ENCODE results near the gene NLRC5.

DNA sequence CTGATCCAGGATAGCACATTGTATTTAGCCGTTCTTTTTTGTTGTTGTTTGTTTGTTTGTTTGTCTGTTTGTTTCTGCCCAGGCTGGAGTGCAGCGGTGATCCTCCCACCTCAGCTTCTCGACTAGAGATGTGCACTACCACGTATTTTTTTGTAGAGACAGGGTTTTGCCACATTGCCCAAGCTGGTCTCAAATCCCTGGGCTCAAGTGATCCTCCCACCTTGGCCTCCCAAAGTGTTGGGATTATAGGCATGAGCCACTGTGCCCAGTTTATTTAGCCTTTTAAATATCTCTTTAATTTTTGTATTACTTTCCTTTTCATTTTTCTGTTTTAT is 9.2 kb upstream of the NLRC5 start:
- TF ChIP-seq, protein P1, sequence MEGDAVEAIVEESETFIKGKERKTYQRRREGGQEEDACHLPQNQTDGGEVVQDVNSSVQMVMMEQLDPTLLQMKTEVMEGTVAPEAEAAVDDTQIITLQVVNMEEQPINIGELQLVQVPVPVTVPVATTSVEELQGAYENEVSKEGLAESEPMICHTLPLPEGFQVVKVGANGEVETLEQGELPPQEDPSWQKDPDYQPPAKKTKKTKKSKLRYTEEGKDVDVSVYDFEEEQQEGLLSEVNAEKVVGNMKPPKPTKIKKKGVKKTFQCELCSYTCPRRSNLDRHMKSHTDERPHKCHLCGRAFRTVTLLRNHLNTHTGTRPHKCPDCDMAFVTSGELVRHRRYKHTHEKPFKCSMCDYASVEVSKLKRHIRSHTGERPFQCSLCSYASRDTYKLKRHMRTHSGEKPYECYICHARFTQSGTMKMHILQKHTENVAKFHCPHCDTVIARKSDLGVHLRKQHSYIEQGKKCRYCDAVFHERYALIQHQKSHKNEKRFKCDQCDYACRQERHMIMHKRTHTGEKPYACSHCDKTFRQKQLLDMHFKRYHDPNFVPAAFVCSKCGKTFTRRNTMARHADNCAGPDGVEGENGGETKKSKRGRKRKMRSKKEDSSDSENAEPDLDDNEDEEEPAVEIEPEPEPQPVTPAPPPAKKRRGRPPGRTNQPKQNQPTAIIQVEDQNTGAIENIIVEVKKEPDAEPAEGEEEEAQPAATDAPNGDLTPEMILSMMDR (IDR thresholded peaks at IDR 0.05; ENCODE audit: low read depth, low read length) = no peak
- no peak for TF ChIP-seq MYC (IDR thresholded peaks at IDR 0.05; ENCODE audit: low read depth, low read length)

Measured in NB4 (cell line).